ENCODE results near the gene GLP2R. TPM values are rescaled to one million over a fixed set of nuclear protein-coding genes. Genes with fewer than 3 reads are reported as not detected.
A peak's percentile ranks its signal among the peaks of the same experiment; 100 is the strongest.

GLP2R gene
- total and polyA plus RNA-seq, 2 of the 8 experiments (the other 6 are each of a cell fraction or from before 2014, with no cell fraction given): not detected

- H2BK12ac ChIP-seq (ENCODE audit: low read depth, low read length): no peak within 1 kb of the TSS
- no peaks in the 10 kb centered on the region for H3K79me1 ChIP-seq (ENCODE audit: low read depth, low read length)
- peaks cover 0 to 4% (median 2%) of the 10 kb centered on the region in 4 experiments; a peak in 3 of 7 replicates for H3K4me1 ChIP-seq (replicated peaks in 1 of 4; ENCODE audit: control insufficient read depth in 3 of 4, insufficient read depth in 4 of 4, low read length in 3 of 4)
- no peak within 1 kb of the TSS for H2BK15ac ChIP-seq (ENCODE audit: low read length)
- peak within 1 kb of the TSS; percentile 48 for H3K4ac ChIP-seq (replicated peaks; ENCODE audit: insufficient read length, low read depth, low read length)
- no peaks in the 10 kb centered on the region for H3K36me3 ChIP-seq (ENCODE audit: control insufficient read depth in 2 of 4, insufficient read depth in 4 of 4, low read length in 3 of 4)
- POLR2A ChIA-PET (ENCODE audit: partially characterized antibody): interaction anchor here (0.6 kb wide), 1 partner anchor 817 kb away, joined by 3 read pairs; no protein-coding TSS in a partner anchor
- no peak within 1 kb of the TSS for H3K23ac ChIP-seq (ENCODE audit: insufficient read length)
- H3K27me3 ChIP-seq (replicated peaks in 1 of 4; ENCODE audit: control insufficient read depth in 3 of 4, extremely low read depth in 1 of 4, insufficient read depth in 3 of 4, low read length in 3 of 4): no peaks in the 10 kb centered on the region; a peak in 1 of 7 replicates
- H2BK120ac ChIP-seq (replicated peaks; ENCODE audit: low read depth, low read length): no peak within 1 kb of the TSS
- no peak within 1 kb of the TSS for H2AK5ac ChIP-seq (ENCODE audit: low read depth, low read length)
- H4K5ac ChIP-seq (ENCODE audit: insufficient read length, low read depth, low read length): no peak within 1 kb of the TSS
- CTCF ChIA-PET (ENCODE audit: partially characterized antibody): interaction anchor here (0.8 to 10.8 kb wide), 16 partner anchors 13 to 381 kb away, joined by 3 to 101 read pairs (median 4); no protein-coding TSS in a partner anchor
- no peak within 1 kb of the TSS for H2AFZ ChIP-seq (ENCODE audit: low read length)
- H3K27ac ChIP-seq (ENCODE audit: low read depth, low read length): no peak within 1 kb of the TSS
- H3K14ac ChIP-seq (ENCODE audit: insufficient read length): no peak within 1 kb of the TSS
- no peak within 1 kb of the TSS for H3K56ac ChIP-seq (replicated peaks; ENCODE audit: insufficient read length, low read depth, low read length)
- H4K8ac ChIP-seq (ENCODE audit: extremely low read depth, insufficient read depth, low read length): no peak within 1 kb of the TSS
- no peak within 1 kb of the TSS for H2BK5ac ChIP-seq (ENCODE audit: low read depth, low read length)
- H3K23me2 ChIP-seq (ENCODE audit: low read depth, low read length): no peaks in the 10 kb centered on the region
- FAIRE-seq (no peak), DNase-seq (ENCODE audit: low read depth in 1 of 2, low spot score in 2 of 2) (no peak)
- no peaks in the 10 kb centered on the region for H4K20me1 ChIP-seq (replicated peaks in 1 of 2; ENCODE audit: control insufficient read depth in 1 of 2, insufficient read depth in 2 of 2, low read length in 2 of 2)
- H3K9ac ChIP-seq (replicated peaks in 1 of 4; ENCODE audit: extremely low read depth in 1 of 4, low read depth in 3 of 4, low read length in 3 of 4): no peak within 1 kb of the TSS; a peak in 1 of 7 replicates
- H3K79me2 ChIP-seq (ENCODE audit: control insufficient read depth in 1 of 2, insufficient read depth in 2 of 2, low read length in 2 of 2): no peaks in the 10 kb centered on the region
- H3K18ac ChIP-seq (ENCODE audit: extremely low read depth, low read length): no peak within 1 kb of the TSS
- WGBS, 2 experiments (ENCODE audit: extremely low coverage in 1 of 2, insufficient coverage in 1 of 2, insufficient read length in 1 of 2, insufficient replicate concordance in 2 of 2, low coverage in 1 of 2, low lambda C conversion rate in 2 of 2, missing lambda C conversion rate in 1 of 2): 70% methylated on average over 6 of the region's 11 CpGs; no CpG with 5 or more reads in 1 of the 2 experiments
- no peak within 1 kb of the TSS for H3K4me3 ChIP-seq (ENCODE audit: extremely low read depth in 1 of 4, insufficient read depth in 2 of 4, low read depth in 3 of 4, low read length in 4 of 4)
- H2BK20ac ChIP-seq (ENCODE audit: low read length): no peak within 1 kb of the TSS
- no peaks in the 10 kb centered on the region for H3K9me3 ChIP-seq (ENCODE audit: insufficient read depth in 2 of 2, low read depth in 1 of 2, low read length in 1 of 2)
- H4K91ac ChIP-seq (replicated peaks; ENCODE audit: insufficient read length, low read length): no peak within 1 kb of the TSS
- no peak within 1 kb of the TSS for H3K4me2 ChIP-seq (ENCODE audit: insufficient read depth in 1 of 2, low read depth in 2 of 2, low read length in 2 of 2)
- TF ChIP-seq CBX5 (IDR thresholded peaks at IDR 0.05; ENCODE audit: low read depth, low read length) (no peak), ATF3 (IDR thresholded peaks at IDR 0.05; ENCODE audit: insufficient read depth, low read depth, low read length) (no peak), SUZ12 (IDR thresholded peaks at IDR 0.05; ENCODE audit: low read length) (no peak), E2F6 (IDR thresholded peaks at IDR 0.05) (no peak), ATF2 (IDR thresholded peaks at IDR 0.05; ENCODE audit: low read length) (no peak), SRF (IDR thresholded peaks at IDR 0.05; ENCODE audit: low read depth, low read length) (no peak), EGR1 (IDR thresholded peaks at IDR 0.05; ENCODE audit: borderline replicate concordance, low read depth, low read length) (no peak), JUN (IDR thresholded peaks at IDR 0.05; ENCODE audit: low read depth, low read length) (no peak), SIN3A (conservative IDR thresholded peaks at IDR 0.05 in 1 of 2, IDR thresholded peaks at IDR 0.05 in 1 of 2; ENCODE audit: low read depth in 1 of 2, low read length in 2 of 2) (no peak), BCL11A (IDR thresholded peaks at IDR 0.05; ENCODE audit: low read depth in 2 of 2, low read length in 2 of 2) (no peak), BACH1 (IDR thresholded peaks at IDR 0.05; ENCODE audit: low read length) (no peak)
Observed at GRCh38 chr17:9905078-9905415, 79.3 kb downstream of the GLP2R start, which contains the start of gene RCVRN. Gene RCVRN (minus strand): TSS chr17:9905271. CDS start chr17:9905180, 91 bp downstream.

All from H1 (cell line).